Progenitor cell of endocrine pancreas (in vitro differentiated cells): ENCODE measurements around the gene NID1. TPM values are rescaled to one million over a fixed set of nuclear protein-coding genes. Genes with fewer than 3 reads are reported as not detected.
"Not testable (repeated sequence)": the region's sequence is repeated elsewhere in the genome, so short reads cannot be mapped to it uniquely, and the experiment has no call there.

Source experiments
- DNase-seq: peaks from one replicate; pipeline ENCODE4 v3.0.0; 2021; ENCODE audit warnings: low spot score; ENCODE audit not compliant: unreplicated experiment
- H3K27ac Mint-ChIP-seq: 2 replicates; pipeline ENCODE4 v1.8.0; 2021; ENCODE audit warnings: mild to moderate bottlenecking, moderate library complexity, mixed read lengths
- H3K27me3 Mint-ChIP-seq: 2 replicates; pipeline ENCODE4 v1.8.0; 2021; ENCODE audit warnings: mixed read lengths
- H3K36me3 Mint-ChIP-seq: 2 replicates; pipeline ENCODE4 v1.8.0; 2022; ENCODE audit warnings: mixed read lengths; ENCODE audit not compliant: insufficient read depth
- H3K4me1 Mint-ChIP-seq: 2 replicates; pipeline ENCODE4 v1.8.0; 2021; ENCODE audit warnings: low read depth, mixed read lengths
- H3K4me3 Mint-ChIP-seq: 2 replicates; pipeline ENCODE4 v1.8.0; 2021; ENCODE audit warnings: low read depth, mild to moderate bottlenecking, moderate library complexity, mixed read lengths
- H3K9me3 Mint-ChIP-seq: 2 replicates; pipeline ENCODE4 v1.8.0; 2021; ENCODE audit warnings: low read depth, mixed read lengths
- CTCF ChIP-seq: fragments of 200-600 bp; sonication (generic); IDR thresholded peaks from one replicate; pipeline ENCODE4 v1.5.0; 2021; ENCODE audit warnings: antibody characterized with exemption, mild to moderate bottlenecking; ENCODE audit not compliant: unreplicated experiment
- total RNA-seq: library from RNA; stranded (reverse); gene quantifications from 2 replicates; pipeline ENCODE4 v1.2.1, GENCODE V29; 2021

The NID1 gene
- total RNA-seq, 1 donor from 2014 or later: 21.0 TPM

- DNase-seq: no peak
- Mint-ChIP-seq H3K27ac (no peak overlapping the region), H3K36me3 (no peaks in the 10 kb centered on the region), H3K9me3 (no peaks in the 10 kb centered on the region), H3K4me3 (no peak overlapping the region), H3K4me1 (peaks cover 8% of the 10 kb centered on the region), H3K27me3 (no peaks in the 10 kb centered on the region)
- TF ChIP-seq CTCF: no peak
Observed at GRCh38 chr1:235932090-235932510, 132.8 kb downstream of the NID1 start.

GRCh38 chr1:235931171-235931738 lies 133.6 kb downstream of the NID1 start:
- no peaks in the 10 kb centered on the region for H3K9me3 Mint-ChIP-seq
- H3K4me1 Mint-ChIP-seq: peaks cover 8% of the 10 kb centered on the region
- no peak overlapping the region for H3K27ac Mint-ChIP-seq
- TF ChIP-seq CTCF: no peak
- H3K27me3 Mint-ChIP-seq: no peaks in the 10 kb centered on the region
- no peaks in the 10 kb centered on the region for H3K36me3 Mint-ChIP-seq
- no peak overlapping the region for H3K4me3 Mint-ChIP-seq
- DNase-seq: no peak

GRCh38 chr1:235930543-235930942 lies 134.3 kb downstream of the NID1 start:
- peaks cover 8% of the 10 kb centered on the region for H3K4me1 Mint-ChIP-seq
- no peak for TF ChIP-seq CTCF
- DNase-seq: no peak

GRCh38 chr1:235929216-235929615 lies 135.7 kb downstream of the NID1 start:
- H3K27ac Mint-ChIP-seq: no peak overlapping the region
- no peak for DNase-seq
- H3K27me3 Mint-ChIP-seq: no peaks in the 10 kb centered on the region
- H3K4me3 Mint-ChIP-seq: no peak overlapping the region
- no peaks in the 10 kb centered on the region for H3K9me3 Mint-ChIP-seq
- TF ChIP-seq CTCF: no peak
- peaks cover 8% of the 10 kb centered on the region for H3K4me1 Mint-ChIP-seq
- H3K36me3 Mint-ChIP-seq: no peaks in the 10 kb centered on the region

More at GRCh38 chr1:235930543-235930942, 134.3 kb downstream of the NID1 start:
- no peak overlapping the region for H3K27ac Mint-ChIP-seq
- no peaks in the 10 kb centered on the region for H3K9me3 Mint-ChIP-seq
- no peaks in the 10 kb centered on the region for H3K27me3 Mint-ChIP-seq
- no peak overlapping the region for H3K4me3 Mint-ChIP-seq
- H3K36me3 Mint-ChIP-seq: no peaks in the 10 kb centered on the region

GRCh38 chr1:235928197-235928596 lies 136.7 kb downstream of the NID1 start:
- Mint-ChIP-seq H3K36me3 (no peaks in the 10 kb centered on the region), H3K27ac (no peak overlapping the region), H3K4me3 (no peak overlapping the region), H3K4me1 (peaks cover 16% of the 10 kb centered on the region), H3K9me3 (no peaks in the 10 kb centered on the region), H3K27me3 (no peaks in the 10 kb centered on the region)
- DNase-seq: no peak
- TF ChIP-seq CTCF: no peak

GRCh38 chr1:235927551-235927950 lies 137.3 kb downstream of the NID1 start:
- not testable (repeated sequence) for DNase-seq, H3K4me3 Mint-ChIP-seq, H3K27ac Mint-ChIP-seq, H3K27me3 Mint-ChIP-seq, H3K9me3 Mint-ChIP-seq, H3K36me3 Mint-ChIP-seq
- peaks cover 20% of the 10 kb centered on the region for H3K4me1 Mint-ChIP-seq
